Subcutaneous abdominal adipose tissue (tissue), 5 donors: ENCODE measurements around the gene TCF4.

Experiments used
- H3K27ac ChIP-seq: one replicate; pipeline ENCODE4 v1.7.0; 2013; ENCODE audit warnings: low read depth, mild to moderate bottlenecking, inconsistent platforms, low read length, moderate library complexity
- H3K27me3 ChIP-seq, 5 donors: one replicate each; pipeline ENCODE4 v1.7.0; 2013; ENCODE audit warnings: low read length in 5 of 5, inconsistent platforms in 1 of 5; ENCODE audit not compliant: control insufficient read depth in 5 of 5, insufficient read depth in 4 of 5
- H3K36me3 ChIP-seq, 5 donors: one replicate each; pipeline ENCODE4 v1.7.0; 2013; ENCODE audit warnings: low read length in 5 of 5; ENCODE audit not compliant: control insufficient read depth in 5 of 5, insufficient read depth in 5 of 5
- H3K4me1 ChIP-seq, 5 donors: one replicate each; pipeline ENCODE4 v1.7.0; 2013; ENCODE audit warnings: low read length in 5 of 5, mild to moderate bottlenecking in 3 of 5, moderate library complexity in 1 of 5; ENCODE audit not compliant: control insufficient read depth in 5 of 5, insufficient read depth in 5 of 5
- H3K4me3 ChIP-seq, 5 donors: one replicate each; pipeline ENCODE4 v1.7.0; 2013; ENCODE audit warnings: low read length in 5 of 5, low read depth in 1 of 5
- H3K9ac ChIP-seq, 5 donors: one replicate each; pipeline ENCODE4 v1.7.0; 2013; ENCODE audit warnings: low read length in 5 of 5, mild to moderate bottlenecking in 4 of 5, moderate library complexity in 3 of 5
- H3K9me3 ChIP-seq, 5 donors: one replicate each; pipeline ENCODE4 v1.7.0; 2013; ENCODE audit warnings: low read length in 5 of 5; ENCODE audit not compliant: control insufficient read depth in 5 of 5
- donor health status: healthy.
- donor health status: healthy.
- donor health status: healthy.
- donor health status: healthy.
- donor health status: healthy.

Gene TCF4

DNA sequence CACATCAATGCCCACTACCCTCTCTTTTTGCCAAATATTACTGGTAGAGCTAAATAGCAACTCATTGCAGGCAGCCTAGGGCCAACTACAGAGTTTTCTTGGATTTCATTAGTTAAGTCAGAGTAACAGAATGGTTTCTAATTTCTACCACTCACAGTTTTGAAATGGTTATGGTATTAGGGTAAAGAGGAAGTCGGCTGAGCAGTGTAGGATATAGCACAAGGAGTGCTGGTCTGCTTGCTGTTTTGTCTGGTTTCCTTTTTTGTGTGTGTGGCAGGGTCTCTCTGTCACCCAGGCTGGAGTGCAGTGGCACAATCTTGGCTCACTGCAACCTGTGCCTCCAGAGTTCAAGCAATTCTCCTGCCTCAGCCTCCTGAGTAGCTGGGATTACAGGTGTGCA is 339.5 kb downstream of the TCF4 start:
- Histone ChIP-seq H3K9me3 (no peaks in the 10 kb centered on the region), H3K27me3 (no peaks in the 10 kb centered on the region), H3K36me3 (peaks cover 4 to 16% (median 11%) of the 10 kb centered on the region in 5 donors), H3K9ac (no peak overlapping the region), H3K4me3 (no peak overlapping the region), H3K4me1 (peaks cover 13 to 81% (median 62%) of the 10 kb centered on the region in 5 donors), H3K27ac (no peak overlapping the region)

DNA sequence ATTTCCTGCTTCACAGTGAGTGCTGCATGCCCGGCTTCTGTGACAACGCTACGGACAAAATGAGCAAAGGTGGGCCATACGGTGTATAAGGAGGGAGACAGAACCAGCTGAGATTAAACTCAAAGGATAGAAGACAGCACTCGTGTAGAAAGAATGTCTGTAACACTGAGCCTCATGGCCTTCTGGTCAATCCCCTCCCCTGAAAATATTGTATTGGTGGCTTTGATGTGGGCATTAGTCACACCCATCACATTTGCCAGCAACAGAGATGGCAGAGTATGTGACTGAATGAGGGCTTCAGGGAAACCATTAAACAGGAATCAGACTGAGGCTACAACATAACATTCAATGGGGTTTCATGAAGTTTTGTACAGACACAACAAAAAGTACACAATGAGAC is 341.0 kb downstream of the TCF4 start:
- H3K9me3 ChIP-seq = no peaks in the 10 kb centered on the region
- no peak overlapping the region for H3K9ac ChIP-seq
- H3K27me3 ChIP-seq = no peaks in the 10 kb centered on the region
- H3K36me3 ChIP-seq = peaks cover 6 to 17% (median 17%) of the 10 kb centered on the region in 5 donors
- H3K4me1 ChIP-seq = peaks cover 15 to 74% (median 53%) of the 10 kb centered on the region in 5 donors
- H3K27ac ChIP-seq = no peak overlapping the region
- H3K4me3 ChIP-seq = no peak overlapping the region

GRCh38 chr18:55246278-55246677 is 341.7 kb downstream of the TCF4 start:
- no peak overlapping the region for H3K4me3 ChIP-seq
- no peak overlapping the region for H3K27ac ChIP-seq
- no peaks in the 10 kb centered on the region for H3K9me3 ChIP-seq
- no peaks in the 10 kb centered on the region for H3K27me3 ChIP-seq
- H3K9ac ChIP-seq = no peak overlapping the region
- H3K4me1 ChIP-seq = peaks cover 13 to 71% (median 46%) of the 10 kb centered on the region in 5 donors
- H3K36me3 ChIP-seq = peaks cover 6 to 19% (median 18%) of the 10 kb centered on the region in 5 donors

DNA sequence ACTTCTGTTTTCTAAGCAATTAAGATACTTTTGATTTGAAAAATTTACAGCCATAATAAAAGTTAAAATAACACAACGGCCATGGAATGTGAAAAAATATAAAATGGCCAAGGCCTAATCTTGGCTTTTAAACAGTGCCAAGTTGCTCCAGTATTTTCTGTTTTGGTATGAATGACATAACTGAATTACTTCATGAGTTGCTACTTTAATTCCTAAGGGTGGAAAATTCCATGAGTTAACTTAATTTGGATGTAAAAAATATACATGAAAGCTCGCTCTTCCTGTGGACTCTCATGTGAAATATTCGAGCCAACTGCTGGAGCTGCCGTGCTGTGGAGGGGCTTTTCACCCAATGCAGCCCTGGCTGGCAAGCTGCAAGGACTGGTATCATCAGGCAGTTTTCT is 342.8 kb downstream of the TCF4 start:
- Histone ChIP-seq H3K27me3 (no peaks in the 10 kb centered on the region), H3K36me3 (peaks cover 4 to 18% (median 10%) of the 10 kb centered on the region in 5 donors), H3K9ac (no peak overlapping the region), H3K9me3 (no peaks in the 10 kb centered on the region), H3K4me3 (peak overlapping the region in 1 of 5 donors; percentile 17), H3K4me1 (peaks cover 13 to 70% (median 40%) of the 10 kb centered on the region in 5 donors), H3K27ac (peak overlapping the region; percentile 70)

DNA sequence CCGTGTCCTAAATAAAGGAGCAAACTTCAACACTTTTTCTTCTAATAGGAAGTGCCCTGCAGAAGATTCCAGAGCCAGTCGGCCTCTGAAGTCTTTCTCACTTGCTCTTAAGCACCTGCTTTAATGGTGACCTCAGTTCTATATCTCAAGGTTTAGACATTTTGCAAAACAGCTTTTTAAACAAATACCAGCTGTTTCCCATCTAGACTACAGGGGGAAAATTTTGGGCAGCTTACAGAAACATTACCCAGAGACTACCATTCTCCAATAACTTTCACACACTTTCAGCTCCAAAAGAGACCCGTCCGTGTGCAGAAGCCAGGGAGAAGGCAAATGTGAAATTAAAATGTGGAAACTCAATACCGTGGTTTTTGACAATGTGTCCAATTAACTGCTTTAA is 343.4 kb downstream of the TCF4 start:
- Histone ChIP-seq H3K9me3 (no peaks in the 10 kb centered on the region), H3K27me3 (no peaks in the 10 kb centered on the region), H3K27ac (peak overlapping the region; percentile 70), H3K36me3 (peaks cover 3 to 17% (median 10%) of the 10 kb centered on the region in 5 donors), H3K4me1 (peaks cover 13 to 71% (median 40%) of the 10 kb centered on the region in 5 donors), H3K4me3 (no peak overlapping the region), H3K9ac (peak overlapping the region in 2 of 5 donors; percentile 6 to 31)

GRCh38 chr18:55243857-55244256 is 344.1 kb downstream of the TCF4 start:
- peak overlapping the region; percentile 70 for H3K27ac ChIP-seq

DNA sequence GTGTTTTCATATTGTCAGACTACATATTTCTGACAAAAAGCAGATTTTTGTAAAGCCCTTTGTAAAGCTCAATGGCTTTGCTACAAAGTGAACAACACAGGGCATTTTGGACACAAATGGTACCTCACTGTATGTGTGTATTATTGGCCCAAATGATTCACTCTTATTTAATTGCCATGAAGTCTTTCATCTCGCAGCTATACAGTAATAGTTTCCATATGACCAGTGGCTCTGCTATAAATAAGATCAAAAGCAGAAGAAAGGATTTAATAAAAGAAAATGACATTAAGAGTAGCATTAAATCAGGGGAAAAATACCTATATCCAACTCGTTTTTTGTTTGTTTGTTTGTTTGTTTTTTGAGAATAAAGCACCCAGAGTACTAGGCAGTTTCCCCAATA is 344.7 kb downstream of the TCF4 start:
- H3K27me3 ChIP-seq = no peaks in the 10 kb centered on the region
- H3K4me1 ChIP-seq = peaks cover 13 to 66% (median 37%) of the 10 kb centered on the region in 5 donors
- peak overlapping the region; percentile 70 for H3K27ac ChIP-seq
- H3K36me3 ChIP-seq = peaks cover 3 to 18% (median 13%) of the 10 kb centered on the region in 5 donors
- no peak overlapping the region for H3K9ac ChIP-seq
- H3K4me3 ChIP-seq = no peak overlapping the region
- no peaks in the 10 kb centered on the region for H3K9me3 ChIP-seq

More at GRCh38 chr18:55243857-55244256, 344.1 kb downstream of the TCF4 start:
- Histone ChIP-seq H3K9me3 (no peaks in the 10 kb centered on the region), H3K36me3 (peaks cover 3 to 14% (median 10%) of the 10 kb centered on the region in 5 donors), H3K9ac (peak overlapping the region in 2 of 5 donors; percentile 6 to 53), H3K4me1 (peaks cover 13 to 72% (median 40%) of the 10 kb centered on the region in 5 donors), H3K27me3 (no peaks in the 10 kb centered on the region), H3K4me3 (peak overlapping the region in 1 of 5 donors; percentile 17)

- Histone ChIP-seq H3K4me3 (no peak overlapping the region), H3K27me3 (no peaks in the 10 kb centered on the region), H3K27ac (no peak overlapping the region), H3K9me3 (no peaks in the 10 kb centered on the region), H3K4me1 (peaks cover 13 to 53% (median 33%) of the 10 kb centered on the region in 5 donors), H3K9ac (no peak overlapping the region), H3K36me3 (peaks cover 0 to 14% (median 5%) of the 10 kb centered on the region in 5 donors)
These were observed 347.0 kb downstream of the TCF4 start for GRCh38 chr18:55240978-55241377.

DNA sequence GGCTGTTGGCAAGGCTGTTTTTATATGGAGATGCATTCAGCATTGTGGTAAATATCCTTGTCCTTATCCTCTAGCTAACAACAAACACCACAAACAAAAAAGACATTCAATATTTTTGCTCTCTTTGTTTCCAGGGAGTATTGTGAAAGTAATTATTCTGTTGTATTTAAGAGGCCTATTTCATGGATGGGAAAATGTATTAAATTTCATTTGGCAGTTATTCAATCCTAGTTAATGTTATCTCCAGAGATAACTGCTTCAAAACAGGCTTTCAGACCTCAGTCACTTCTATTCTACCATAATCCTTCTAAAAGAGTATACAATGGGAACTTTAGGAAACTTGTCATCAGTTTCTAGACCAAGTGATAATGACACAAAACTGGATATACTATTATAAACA is 348.3 kb downstream of the TCF4 start:
- Histone ChIP-seq H3K9me3 (no peaks in the 10 kb centered on the region), H3K27ac (peak overlapping the region; percentile 8), H3K9ac (no peak overlapping the region), H3K4me3 (no peak overlapping the region), H3K27me3 (no peaks in the 10 kb centered on the region), H3K36me3 (peaks cover 0 to 14% (median 5%) of the 10 kb centered on the region in 5 donors), H3K4me1 (peaks cover 6 to 53% (median 30%) of the 10 kb centered on the region in 5 donors)

- H3K27me3 ChIP-seq = no peaks in the 10 kb centered on the region
- no peak overlapping the region for H3K27ac ChIP-seq
- H3K4me3 ChIP-seq = no peak overlapping the region
- peaks cover 11 to 33% (median 23%) of the 10 kb centered on the region in 5 donors for H3K36me3 ChIP-seq
- peaks cover 0 to 43% (median 17%) of the 10 kb centered on the region in 5 donors for H3K4me1 ChIP-seq
- no peak overlapping the region for H3K9ac ChIP-seq
- no peaks in the 10 kb centered on the region for H3K9me3 ChIP-seq
These were observed 350.3 kb downstream of the TCF4 start for GRCh38 chr18:55237660-55238059.
